ENCODE results near the gene LYPD5.

Gene LYPD5

DNA sequence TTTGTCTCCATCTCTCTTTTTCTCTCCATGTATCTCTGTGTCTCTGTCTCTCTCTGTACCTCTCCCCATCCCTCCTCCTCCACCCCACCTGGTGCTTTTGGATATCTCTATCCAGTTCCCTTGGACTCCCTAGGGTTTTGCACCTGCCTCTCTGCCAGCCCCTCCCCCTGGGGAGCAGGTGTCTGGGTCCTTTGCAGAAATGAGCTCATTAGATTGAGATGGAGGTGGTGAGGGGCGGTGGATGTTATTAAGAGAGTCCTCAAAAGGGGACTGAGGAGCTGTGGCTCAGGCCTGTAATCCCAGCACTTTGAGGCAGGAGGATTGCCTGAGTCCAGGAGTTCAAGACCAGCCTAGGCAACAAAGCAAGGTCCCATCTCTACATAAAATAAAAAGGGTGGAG, 23.6 kb downstream of the LYPD5 start:
- H3K4me3 ChIP-seq (replicated peaks in 1 of 2; ENCODE audit: low read depth in 2 of 2, low read length in 2 of 2): no peak overlapping the region
- no peak for DNase-seq (ENCODE audit: low read depth in 2 of 2)

DNA sequence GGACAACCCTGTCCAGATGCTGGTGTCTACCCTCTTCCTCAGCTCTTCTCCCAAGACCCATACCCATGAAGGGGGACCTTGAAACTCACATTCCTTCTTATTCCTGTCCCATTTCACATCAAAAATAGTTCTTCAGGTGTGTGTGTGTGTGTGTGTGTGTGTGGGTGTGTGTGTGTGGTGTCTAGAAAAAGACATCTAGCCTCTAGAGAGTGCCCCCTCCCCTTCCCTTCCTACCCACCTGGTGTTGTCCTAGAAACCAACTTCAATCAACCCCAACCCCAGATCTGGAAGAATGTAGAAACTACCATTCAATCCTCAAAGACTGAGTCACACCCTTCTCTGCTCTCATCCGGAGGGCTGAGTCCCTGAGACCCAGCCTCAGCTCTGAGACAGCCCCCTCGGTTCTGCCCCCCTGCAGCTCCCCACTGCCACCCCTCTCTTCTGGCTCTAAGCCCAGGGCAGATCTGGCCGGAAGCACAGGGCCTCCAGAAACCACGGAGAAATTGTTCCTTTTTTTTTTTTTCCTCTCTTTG, 25.0 kb downstream of the LYPD5 start:
- TF ChIP-seq, protein P1, sequence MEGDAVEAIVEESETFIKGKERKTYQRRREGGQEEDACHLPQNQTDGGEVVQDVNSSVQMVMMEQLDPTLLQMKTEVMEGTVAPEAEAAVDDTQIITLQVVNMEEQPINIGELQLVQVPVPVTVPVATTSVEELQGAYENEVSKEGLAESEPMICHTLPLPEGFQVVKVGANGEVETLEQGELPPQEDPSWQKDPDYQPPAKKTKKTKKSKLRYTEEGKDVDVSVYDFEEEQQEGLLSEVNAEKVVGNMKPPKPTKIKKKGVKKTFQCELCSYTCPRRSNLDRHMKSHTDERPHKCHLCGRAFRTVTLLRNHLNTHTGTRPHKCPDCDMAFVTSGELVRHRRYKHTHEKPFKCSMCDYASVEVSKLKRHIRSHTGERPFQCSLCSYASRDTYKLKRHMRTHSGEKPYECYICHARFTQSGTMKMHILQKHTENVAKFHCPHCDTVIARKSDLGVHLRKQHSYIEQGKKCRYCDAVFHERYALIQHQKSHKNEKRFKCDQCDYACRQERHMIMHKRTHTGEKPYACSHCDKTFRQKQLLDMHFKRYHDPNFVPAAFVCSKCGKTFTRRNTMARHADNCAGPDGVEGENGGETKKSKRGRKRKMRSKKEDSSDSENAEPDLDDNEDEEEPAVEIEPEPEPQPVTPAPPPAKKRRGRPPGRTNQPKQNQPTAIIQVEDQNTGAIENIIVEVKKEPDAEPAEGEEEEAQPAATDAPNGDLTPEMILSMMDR (IDR thresholded peaks at IDR 0.05; ENCODE audit: low read depth, low read length): no peak
- no peak overlapping the region for H3K4me3 ChIP-seq (replicated peaks in 1 of 2; ENCODE audit: low read depth in 2 of 2, low read length in 2 of 2)
- DNase-seq (ENCODE audit: low read depth in 2 of 2): peak; percentile 29 to 35

More for the DNA sequence above, 23.6 kb downstream of the LYPD5 start:
- TF ChIP-seq, protein P1 (IDR thresholded peaks at IDR 0.05; ENCODE audit: low read depth, low read length): no peak

DNA sequence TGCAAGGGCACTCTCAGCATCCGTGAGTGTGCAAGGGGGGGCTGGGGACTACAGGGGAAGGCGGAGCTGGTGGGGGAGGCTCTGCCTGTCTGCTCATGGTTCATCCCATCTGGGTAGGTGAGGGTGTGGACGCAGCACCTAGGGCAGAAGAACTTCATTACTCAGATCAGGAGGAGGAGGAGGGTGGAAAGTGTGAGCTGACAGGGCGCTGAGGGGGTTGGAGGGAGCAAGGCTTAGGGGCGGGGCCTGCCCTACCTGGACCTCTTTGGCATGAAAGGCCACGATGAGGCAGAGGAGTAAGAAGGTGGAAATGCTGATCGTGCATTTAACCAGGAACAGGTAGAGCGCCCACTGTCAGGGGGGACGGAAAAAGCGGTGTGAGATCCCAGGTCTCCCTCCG, 26.0 kb downstream of the LYPD5 start:
- DNase-seq (ENCODE audit: low read depth in 2 of 2): no peak
- TF ChIP-seq, protein P1 (IDR thresholded peaks at IDR 0.05; ENCODE audit: low read depth, low read length): no peak
- H3K4me3 ChIP-seq (replicated peaks in 1 of 2; ENCODE audit: low read depth in 2 of 2, low read length in 2 of 2): no peak overlapping the region

DNA sequence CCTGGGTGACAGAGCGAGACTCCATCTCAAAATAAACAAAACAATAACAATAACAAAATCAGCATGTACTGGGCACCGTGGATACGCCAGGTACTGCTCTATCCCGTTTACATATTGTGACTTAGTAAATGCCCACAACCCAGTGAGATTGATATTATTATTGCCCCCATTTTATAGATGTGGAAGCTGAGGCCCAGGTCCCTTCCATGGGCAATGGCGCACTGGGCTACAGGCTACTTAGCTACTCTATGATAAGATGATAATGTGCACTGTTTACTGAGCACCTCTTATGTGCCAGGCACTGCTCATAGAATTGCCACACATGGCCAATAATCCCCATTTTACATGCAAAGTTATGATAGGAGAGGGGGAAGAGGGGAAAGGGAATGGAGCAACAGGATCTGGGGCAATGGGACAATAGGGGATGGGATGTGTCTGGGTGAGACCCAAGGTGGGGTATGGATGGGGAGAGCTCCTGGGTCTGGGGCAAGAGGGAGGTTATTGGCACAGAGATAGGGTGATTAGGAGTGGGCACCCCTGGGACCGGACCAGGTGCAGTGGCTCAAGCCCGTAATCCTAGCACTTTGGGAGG, 26.9 kb downstream of the LYPD5 start:
- H3K4me3 ChIP-seq (replicated peaks in 1 of 2; ENCODE audit: low read depth in 2 of 2, low read length in 2 of 2): no peak overlapping the region
- DNase-seq (ENCODE audit: low read depth in 2 of 2): no peak
- TF ChIP-seq, protein P1 (IDR thresholded peaks at IDR 0.05; ENCODE audit: low read depth, low read length): no peak

DNA sequence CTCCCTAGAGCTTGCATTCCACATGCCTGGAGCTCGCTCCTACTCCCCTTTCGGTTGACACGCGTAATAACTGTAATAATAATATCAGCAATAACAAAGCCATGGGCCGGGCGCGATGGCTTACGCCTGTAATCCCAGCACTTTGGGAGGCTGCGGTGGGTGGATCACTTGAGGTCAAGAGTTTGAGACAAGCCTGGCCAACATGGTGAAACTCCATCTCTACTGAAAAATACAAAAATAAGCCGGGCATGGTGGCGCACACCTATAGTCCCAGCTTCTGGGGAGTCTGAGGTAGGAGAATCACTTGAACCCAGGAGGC, 27.3 kb downstream of the LYPD5 start:
- peak in 1 of 2 donors; percentile 15 for DNase-seq (ENCODE audit: low read depth in 2 of 2)
- peak overlapping the region in 1 of 2 donors; percentile 4 for H3K4me3 ChIP-seq (replicated peaks in 1 of 2; ENCODE audit: low read depth in 2 of 2, low read length in 2 of 2)

DNA sequence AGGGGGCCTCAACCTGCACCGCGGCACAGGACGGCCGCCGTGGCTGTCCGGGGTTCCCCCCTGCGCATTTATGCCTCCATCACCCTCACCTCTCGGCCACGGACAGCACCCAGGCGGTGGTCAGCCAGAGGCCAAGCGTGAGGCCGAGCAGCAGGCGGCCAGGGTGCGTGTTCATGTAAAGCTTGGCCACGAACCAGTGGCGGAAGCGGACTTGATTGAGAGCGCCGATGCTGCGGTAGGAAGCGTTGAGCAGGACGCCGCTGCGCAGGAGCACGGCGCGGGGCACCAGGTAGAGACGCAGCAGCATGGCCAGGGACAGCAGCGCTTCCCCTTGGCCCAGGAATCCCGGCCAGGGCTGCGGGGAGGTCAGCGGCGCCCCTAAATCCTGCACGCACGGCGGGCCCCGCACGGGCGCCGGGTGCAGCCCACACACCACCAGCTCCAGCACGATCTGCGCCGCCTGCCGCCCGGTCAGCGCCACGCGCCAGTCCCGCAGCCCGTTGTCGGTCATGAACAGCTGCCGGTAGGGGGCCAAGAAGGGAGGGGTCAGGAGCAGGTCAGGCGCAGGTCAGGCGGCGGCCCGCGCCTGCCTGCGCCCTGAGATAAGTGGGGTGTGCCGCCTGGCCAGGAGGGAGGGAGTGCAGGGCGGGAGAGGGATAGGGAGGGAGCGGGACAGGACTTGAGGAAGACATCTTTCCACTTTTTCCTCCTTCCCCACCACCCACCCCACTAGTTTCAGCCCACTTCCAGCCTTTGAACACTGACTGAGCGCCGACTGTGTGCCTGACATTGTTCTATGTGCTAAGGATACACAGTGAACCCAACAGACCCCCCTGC, 27.9 kb downstream of the LYPD5 start:
- peak; percentile 71 to 77 for DNase-seq (ENCODE audit: low read depth in 2 of 2)
- peak overlapping the region; percentile 4 to 10 for H3K4me3 ChIP-seq (replicated peaks in 1 of 2; ENCODE audit: low read depth in 2 of 2, low read length in 2 of 2)
- TF ChIP-seq, protein P1 (IDR thresholded peaks at IDR 0.05; ENCODE audit: low read depth, low read length): peak; percentile 76

DNA sequence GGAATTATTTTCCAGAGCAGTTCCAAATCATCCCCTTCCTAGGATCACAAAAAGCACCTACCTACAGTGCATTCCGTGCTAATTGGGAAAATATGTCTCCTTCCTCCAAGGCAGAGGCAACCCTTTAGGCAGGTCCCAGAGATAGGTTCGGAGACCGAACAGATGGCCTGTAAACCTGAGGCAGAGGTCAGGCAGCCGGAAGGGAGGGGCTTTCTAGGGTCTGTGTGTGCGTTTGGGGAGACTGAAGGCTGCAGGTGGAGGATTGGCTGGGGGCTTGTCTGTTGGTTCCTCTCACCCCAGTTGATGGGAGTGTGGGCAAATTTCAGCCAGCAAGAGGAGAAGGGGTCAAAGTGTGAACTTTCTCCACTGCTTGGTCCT, 28.5 kb downstream of the LYPD5 start:
- TF ChIP-seq, protein P1 (IDR thresholded peaks at IDR 0.05; ENCODE audit: low read depth, low read length): no peak
- no peak overlapping the region for H3K4me3 ChIP-seq (replicated peaks in 1 of 2; ENCODE audit: low read depth in 2 of 2, low read length in 2 of 2)
- no peak for DNase-seq (ENCODE audit: low read depth in 2 of 2)

Data from cardiac fibroblast (primary cell).